GM18511 (cell line): ENCODE measurements around the gene DYRK1A.

ENCODE experiments used
- ATAC-seq: cut with Tn5 transposase; IDR thresholded peaks from one replicate; pipeline ENCODE4 v1.9.1; 2021; ENCODE audit warnings: mild to moderate bottlenecking, moderate library complexity; ENCODE audit not compliant: unreplicated experiment

Gene DYRK1A

DNA sequence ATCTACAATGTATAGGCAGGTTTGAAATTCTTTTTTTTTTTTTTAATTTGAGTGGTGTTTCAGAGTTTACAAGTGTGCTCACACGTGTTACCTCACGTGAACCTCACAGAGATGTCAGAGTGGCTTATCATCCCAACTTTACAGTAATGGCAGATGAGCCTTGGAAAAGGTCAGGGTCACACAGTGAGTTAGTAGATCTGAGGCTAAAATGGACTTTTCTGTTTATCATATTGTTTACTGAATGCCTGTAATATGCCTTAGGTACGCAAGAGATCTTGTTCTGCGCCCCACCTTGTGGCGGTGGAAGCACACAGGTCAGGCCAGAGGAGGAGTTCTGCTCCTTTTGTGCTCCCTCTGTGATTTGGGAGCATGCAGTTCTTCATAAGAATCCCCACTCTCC, 80.0 kb downstream of the DYRK1A start:
- no peak for ATAC-seq

DNA sequence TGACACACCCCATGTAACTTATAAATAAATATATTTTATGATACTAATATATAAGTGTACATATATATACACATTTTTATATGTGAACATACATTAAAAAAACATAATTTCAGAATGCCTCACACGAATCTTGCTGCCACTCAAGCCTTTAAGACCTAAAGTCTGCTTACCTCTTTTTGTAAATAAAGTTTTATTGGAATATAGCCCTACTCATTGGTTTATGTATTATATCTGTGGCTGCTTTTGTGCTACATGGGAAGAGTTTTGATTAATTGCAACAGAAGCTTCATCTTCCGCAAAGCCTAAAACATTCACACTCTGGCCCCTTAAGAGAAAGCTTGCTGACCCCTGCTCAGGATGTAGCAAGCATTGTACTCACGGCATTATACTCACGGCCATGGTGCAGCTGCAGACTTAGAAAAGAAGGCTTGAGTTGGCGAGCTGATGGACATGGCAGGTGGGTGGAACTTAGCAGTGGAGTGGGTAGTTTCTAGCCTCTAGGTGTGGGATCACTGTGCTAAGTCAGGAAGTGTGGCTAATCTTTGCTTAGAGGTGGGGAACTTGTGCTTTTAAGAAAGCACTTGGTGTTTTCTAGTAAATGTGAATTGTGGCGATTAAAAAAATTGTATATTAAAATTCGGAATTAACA, 80.8 kb downstream of the DYRK1A start:
- ATAC-seq: no peak

DNA sequence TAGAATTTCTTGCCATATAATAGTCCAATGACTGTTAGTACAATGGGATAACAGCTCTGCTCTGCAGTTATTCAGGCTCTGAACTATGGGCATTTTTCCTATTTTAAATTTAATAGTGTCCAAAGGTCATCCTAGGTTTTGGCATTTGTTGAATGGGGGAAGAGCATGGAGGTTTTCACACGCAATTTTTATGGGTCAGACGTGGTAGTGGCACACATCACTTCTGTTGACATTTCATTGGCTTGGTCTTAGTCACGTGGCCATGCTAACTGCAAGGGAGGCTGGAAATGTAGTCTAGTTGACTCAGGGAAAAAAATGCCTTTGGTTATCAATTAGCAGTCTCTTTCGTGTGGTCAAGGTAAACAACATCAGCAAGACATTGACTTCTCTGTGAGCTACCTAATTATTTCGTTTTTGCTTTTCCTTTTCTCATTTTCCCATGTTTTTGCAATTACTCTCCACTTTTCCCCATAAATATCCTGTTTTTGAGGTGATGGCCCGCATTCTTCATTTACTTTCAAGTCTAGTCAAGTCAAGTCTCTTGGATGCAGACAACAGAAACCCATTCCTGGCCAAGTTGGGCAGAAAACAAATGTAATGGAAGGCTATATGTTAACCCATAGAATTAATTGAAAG, 82.8 kb downstream of the DYRK1A start:
- ATAC-seq: no peak

DNA sequence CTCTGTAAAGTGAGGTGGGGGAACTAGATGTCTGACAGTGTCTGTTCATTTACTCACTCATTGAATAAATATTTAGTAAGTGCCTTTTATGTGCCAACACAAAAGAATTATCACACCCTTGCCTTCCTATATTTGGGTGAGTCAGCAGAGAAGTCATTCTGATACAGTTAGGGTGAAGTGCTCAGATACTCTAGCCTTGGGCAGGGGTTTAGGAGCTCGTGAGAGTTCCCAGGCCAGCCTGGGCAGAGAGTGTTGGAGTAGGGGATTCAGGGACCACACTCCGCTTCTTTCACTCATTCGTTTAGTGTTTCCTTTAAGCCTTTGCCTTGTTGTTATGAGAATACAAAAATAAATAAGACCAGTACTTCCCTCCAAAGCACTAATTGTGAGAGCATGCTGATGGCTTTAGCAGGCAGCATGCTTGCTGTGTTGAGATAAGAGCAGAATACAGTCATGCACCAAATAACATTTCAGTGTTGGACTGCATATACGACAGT, 83.9 kb downstream of the DYRK1A start:
- ATAC-seq: no peak

DNA sequence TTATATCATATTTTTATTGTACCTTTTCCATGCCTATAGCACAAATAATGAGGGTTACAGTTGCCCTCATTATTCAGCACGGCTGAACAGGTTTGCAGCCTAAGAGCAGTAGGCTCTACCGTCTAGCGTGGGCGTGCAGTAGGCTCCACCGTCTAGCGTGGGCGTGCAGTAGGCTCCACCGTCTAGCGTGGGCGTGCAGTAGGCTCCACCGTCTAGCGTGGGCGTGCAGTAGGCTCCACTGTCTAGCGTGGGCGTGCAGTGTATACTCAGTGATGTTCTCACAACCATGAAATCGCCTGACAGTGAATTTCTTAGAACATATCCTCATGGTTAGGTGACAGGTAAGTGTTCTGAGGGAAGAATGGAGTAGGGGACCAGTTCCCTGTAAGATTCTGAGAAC, 84.9 kb downstream of the DYRK1A start:
- ATAC-seq: no peak

DNA sequence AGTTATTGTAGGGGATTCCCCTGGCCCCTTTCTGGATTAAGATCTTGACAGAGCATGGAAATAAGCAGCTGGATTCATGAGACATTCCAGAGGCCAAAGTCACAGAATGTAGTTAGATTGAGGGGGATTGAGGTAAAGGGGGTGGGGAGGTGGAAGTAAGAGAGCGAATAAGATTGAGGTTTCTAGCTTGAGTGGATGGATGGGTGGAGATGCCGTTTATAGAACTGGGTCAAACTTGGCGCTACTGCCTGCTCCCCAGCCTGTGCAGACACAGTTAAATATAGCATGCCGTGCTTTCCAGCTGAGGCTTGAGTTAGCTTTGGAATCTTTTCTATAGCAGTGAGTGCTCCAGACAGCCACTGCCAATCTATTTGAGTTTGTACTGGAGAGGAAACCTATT, 85.7 kb downstream of the DYRK1A start:
- ATAC-seq: no peak

DNA sequence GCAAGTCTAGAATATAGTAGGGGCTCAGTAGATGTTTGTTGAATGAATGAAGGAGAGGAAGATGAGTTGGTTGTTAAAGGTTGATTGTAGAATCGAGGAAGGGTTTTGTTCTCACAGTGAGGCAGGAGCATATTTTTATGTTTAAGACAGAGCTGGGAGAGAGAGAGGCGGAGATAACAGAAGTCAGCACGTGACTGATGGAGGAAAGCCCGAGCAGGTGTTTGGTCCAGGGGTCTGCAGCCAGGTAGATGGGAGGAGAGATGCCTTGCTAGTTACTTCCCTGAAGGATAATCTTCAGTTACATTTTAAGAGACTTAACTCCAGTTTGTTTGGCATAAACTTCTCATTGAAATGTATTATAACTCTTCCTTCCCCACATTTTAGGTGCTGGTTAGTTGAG, 86.8 kb downstream of the DYRK1A start:
- ATAC-seq: no peak

DNA sequence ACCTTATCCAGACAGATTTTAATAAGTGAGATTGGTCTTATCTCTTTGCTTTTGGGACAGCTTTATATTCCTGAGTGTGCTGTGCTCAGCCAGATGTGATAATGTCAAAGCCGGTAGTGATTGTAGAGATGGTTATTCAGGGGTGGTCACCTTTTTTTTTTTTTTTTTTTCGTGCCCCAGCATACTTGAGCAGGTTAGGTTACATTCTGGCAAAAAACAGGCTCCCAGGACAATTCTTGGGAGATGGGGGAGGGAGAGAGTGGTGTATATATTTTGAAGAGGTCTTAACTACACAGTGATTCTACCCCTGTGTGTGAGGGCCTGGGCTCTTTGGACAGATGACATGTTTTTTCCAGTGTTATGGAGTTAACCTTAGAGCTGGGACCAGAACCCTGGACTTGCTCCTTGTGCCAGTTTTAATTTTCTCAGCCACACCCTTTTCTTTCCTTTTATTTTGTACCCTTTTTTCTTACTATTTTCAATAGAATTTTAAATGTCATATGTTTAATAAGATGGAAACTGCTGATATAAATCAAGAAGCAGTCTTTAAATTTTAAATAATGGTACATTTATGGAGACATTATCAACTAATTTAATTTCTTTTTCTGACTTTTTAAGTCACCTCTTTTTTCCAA, 88.4 kb downstream of the DYRK1A start:
- no peak for ATAC-seq

DNA sequence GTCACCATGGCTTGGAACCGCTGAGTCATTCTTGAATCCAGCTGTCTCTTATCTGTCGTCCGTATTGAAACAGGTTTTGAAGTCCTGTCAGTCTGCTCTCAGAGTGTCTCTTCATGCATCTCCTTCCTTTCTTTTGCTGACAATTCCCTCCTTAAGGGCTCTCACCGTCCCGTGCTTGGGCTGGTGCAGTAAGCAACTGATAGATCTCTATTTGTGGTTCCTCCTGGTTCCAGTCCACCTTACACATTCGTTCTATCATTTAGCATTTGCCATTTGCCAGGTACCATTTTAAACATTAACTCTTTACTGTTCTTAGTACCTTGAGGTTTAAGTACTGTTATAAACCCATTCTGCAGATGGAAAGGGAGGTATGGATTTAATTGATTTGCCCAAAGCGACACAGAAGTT, 88.9 kb downstream of the DYRK1A start:
- ATAC-seq: no peak

DNA sequence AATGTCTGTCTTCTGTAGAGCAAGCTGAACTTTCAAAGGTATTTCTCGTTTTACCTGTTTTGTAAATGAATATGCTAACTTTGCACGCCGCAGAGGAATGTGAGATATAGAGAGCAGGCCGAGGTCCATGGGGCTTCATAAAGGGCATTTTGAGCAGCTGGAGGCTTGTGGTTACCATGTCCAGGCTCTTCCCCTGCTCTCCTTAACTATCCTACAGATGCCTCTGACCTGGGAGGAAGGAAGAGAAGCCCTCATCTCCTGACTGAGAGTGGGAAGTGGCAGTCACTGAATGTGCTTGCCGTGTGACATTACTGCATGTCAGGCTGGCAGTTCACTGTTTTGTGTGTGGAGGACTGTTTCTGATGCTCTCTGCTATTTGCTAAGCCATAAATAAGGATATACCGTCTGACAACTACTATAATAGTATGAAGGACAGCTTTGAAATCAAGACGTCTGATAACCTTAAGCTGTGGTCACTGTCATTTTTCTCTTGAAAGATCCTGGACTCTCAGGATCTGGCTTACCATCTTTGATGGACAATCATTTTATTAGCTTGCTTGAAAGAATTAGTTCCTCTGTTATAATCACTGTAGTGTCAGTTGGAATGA, 92.2 kb downstream of the DYRK1A start:
- no peak for ATAC-seq

DNA sequence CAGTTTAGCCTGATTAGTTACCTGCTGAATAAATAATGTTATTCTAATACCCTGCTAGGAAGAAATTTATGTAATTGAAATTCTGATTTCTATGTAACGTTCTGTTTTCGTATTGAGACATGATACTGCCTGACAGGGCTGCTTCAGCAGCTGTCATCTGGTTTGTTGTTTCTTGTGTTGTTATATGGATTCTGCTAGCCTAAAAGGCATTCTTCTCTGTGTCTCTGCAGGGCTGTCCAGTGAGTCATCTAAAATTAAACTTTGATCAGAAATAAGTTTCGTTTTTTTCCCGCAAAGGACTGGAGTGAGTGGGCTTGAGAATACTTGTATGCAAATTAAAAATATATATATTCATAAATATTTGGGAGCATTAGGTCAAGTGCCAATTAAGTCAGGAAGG, 93.0 kb downstream of the DYRK1A start:
- no peak for ATAC-seq

DNA sequence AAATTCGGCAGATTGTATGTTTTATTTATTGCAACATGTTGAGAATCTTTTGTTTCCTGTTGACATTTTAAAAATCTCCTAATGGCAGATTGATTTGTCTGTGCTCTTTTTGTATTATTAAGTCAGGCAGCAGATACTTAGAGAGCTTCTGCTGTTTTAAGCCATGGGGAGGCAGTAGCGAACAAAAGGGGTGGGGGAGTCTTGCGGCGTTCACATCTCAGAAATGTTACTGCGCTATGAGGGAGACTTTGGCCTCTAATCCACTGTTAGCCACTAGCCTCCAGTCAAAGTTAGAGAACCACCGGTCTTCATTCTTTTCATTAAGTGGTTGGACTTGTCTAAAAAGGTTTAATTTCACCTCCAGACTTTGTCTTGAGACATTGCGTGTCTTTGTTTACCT, 93.6 kb downstream of the DYRK1A start:
- ATAC-seq: no peak

DNA sequence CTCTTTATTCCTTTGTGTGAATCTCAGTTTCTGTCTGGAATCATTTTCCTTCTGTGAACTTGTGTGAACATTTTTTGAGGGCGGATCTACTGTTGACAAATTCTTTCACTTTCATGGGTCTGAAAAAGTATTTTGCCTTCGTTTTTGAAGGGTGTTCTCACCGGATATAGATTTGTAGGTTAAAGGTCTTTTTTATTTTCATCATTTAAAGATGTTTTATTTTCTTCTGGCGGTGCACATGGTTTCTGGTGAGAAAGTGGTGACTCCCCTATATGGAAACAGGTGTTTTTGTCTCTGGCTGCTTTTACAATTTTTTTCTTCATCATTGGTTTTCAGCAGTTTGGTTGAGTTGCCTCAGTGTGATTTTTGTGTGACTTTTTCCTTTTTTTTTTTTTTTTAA, 94.9 kb downstream of the DYRK1A start:
- peak; percentile 73 for ATAC-seq

DNA sequence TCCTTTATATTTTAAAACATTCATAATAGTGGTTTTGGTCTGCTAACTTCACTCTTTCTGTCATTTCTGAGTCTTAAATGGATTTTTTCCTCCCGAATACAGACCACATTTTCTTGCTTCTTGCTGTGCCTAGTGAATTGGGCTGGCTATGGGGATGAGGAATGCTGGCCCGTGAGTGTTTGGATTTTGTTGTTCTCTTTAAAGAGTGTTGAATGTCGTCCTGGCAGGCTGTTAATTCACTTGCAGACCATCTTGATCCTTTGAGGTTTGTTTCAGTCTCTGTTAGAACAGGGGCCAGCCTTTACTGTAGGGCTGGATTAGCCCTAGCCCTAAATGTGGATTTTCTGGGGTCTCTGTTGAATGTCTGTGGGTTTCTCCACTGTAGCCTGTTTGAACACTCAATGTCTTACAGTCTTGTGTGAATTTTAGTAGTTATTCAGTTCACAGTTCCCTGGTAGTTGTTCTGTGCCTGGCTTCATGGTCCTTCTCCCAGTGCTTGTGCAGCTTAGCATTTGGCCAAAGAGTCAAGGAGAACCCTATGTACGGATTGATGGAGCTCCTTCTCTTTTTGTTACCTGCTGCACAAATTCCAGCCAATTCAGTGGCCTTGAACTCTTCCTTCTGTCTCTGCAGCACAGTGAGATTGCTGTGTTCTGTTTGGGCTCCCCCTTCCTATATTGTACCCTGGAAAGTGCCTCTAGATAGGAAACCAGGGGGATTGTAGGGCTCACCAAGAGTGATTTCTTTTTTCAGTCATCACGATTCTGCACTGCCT, 95.7 kb downstream of the DYRK1A start:
- ATAC-seq: no peak

DNA sequence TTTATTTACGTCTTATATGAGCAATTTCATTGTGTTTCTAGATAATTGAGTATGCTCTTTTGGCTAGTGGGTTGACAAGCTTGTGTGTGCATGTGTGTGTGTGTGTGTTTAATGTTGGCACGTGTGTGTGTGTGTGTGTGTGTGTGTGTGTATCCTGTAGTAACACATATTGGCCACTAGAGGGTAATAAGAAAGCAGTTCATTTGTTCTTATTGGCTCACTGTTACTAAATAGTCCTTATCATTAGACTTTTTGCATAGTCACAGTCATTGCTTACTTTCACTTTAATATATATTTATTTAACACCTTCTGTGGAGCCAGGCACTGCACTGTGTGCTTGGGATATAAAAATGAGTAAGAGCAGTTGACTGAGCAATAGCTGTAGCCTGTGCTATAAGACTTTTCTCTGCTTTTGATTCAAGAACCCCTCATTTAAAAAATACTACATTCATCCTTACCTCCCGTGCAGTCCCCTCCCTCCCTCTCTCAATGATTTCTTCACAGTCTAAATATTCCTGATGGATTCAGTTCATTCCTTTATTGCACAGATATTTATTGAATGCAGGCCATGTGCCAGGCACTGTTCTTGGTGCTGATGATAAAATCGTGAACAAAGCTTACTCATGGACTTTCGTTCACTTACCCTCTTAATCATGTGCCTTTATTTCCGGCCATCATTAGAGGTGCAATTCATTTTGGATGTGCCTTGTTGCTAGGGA, 96.7 kb downstream of the DYRK1A start:
- no peak for ATAC-seq

DNA sequence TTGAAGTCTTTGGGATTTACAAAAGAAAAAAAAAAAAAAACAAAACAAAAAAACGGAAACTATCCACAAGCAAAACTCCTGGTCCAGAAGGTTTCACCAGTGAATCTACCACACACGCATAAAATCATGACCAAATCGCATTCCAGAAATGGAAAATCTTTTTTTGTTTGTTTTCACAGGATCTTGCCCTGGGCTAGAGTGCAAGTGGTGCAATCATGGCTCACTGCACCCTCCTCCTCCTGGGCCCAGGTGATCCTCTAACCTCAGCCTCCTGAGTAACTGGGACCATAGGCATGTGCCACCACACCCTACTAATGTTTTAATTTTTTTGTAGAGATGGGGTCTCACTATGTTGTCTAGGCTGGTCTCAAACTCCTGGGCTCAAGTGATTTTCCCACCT, 100.5 kb downstream of the DYRK1A start:
- ATAC-seq: no peak

DNA sequence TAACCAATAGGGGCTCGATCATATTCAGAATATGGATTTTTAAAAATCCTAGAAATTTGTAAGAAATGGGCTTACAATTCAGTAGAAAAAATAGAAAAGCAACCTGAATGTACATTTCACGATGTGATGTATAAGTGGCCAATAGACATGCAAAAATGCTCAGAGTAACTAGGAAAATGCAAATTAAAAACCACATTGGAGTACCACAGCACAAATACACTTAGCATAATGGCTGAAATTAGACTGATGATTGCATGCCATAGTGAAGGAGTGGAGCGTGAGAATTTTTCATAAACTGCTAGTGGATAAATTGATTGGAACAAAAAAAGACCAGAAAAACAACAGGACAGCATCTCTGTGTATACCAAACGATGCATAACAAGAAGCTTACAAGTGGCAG, 102.3 kb downstream of the DYRK1A start:
- no peak for ATAC-seq

DNA sequence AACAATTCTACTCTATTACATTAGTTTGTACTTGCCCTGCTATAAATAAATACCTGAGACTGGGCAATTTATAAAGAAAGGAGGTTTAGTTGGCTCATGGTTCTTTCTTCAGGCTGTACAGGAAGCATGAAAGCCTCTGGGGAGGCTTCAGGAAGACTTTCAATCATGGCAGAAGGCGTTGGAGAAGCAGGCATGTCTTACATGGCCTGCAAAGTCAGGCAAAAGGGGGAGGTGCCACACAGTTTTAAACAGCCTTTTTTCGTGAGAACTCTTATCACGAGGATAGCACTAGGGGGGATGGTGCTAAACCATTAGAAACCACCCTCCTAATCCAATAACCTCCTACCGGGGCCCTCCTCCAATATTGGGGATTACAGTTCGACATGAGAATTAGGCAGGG, 102.9 kb downstream of the DYRK1A start:
- no peak for ATAC-seq

DNA sequence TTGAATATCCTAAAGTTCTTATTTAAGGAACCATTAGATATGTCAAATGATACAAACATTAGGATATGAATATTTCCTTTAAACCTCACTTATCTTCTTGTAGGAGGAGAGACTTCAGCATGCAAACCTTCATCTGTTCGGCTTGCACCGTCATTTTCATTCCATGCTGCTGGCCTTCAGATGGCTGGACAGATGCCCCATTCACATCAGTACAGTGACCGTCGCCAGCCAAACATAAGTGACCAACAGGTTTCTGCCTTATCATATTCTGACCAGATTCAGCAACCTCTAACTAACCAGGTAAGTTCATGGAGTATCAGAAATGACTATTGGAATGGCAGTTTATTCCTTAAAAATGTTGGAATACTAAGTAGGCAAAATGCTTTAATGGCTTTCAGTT, 106.0 kb downstream of the DYRK1A start:
- no peak for ATAC-seq

DNA sequence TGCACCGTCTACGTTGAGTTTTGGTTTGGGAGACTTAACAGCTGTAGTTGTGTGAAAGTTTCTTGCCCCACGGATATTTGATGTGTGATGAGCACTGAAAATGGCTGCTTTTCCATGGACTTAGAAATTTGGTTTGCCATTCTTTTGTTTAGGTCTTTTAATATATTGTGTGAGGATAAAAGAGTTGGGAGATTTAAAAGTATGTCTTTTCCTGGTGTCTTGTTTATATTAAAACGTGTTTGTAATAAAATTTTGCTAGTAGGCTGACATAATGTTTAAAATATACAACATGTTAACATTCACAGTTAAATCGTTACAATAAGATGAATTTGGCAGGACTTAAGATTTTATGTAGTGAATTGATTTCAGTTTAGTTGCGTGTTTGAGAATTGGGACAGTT, 106.9 kb downstream of the DYRK1A start:
- no peak for ATAC-seq

DNA sequence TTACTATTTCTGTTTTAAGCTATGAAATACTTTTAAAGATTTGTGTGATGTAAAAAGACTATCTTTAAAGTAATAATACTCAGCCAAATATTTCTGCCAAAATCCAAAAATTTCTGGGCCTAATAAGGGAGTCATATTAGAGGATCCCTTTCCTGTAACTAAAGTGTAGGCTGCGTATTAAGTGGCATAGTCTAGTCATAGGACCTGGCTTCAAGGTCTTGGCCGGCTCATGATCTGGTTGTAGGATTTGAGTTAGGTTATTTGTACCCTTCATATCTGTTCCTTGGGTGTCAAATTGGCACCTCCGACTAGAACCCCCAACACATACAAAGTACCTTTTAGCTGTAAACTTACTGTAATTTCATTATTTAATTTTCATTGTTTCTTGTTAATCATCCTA, 107.8 kb downstream of the DYRK1A start:
- no peak for ATAC-seq
